Measurements from ENCODE around the gene GUK1.

Gene GUK1

GRCh38 chr1:228149406-228150119 lies 9.5 kb downstream of the GUK1 start, which contains the start of gene GJC2:
Gene GJC2 (plus strand): TSS chr1:228149930. CDS start chr1:228157759, 7,829 bp downstream.
- no peak for DNase-seq (ENCODE audit: low read depth, low spot score)

GRCh38 chr1:228150120-228150460 lies 10.0 kb downstream of the GUK1 start:
- DNase-seq (ENCODE audit: low read depth, low spot score), result no peak

GRCh38 chr1:228150461-228151179 lies 10.5 kb downstream of the GUK1 start:
- no peak for DNase-seq (ENCODE audit: low read depth, low spot score)

- no peak for DNase-seq (ENCODE audit: low read depth, low spot score)
Measured at GRCh38 chr1:228151180-228151925, 11.3 kb downstream of the GUK1 start.

- no peak for DNase-seq (ENCODE audit: low read depth, low spot score)
Measured at GRCh38 chr1:228152097-228152917, 12.2 kb downstream of the GUK1 start.

- no peak for DNase-seq (ENCODE audit: low read depth, low spot score)
Measured at GRCh38 chr1:228152918-228153258, 12.8 kb downstream of the GUK1 start.

- DNase-seq (ENCODE audit: low read depth, low spot score), result no peak
Measured at GRCh38 chr1:228154021-228154669, 14.1 kb downstream of the GUK1 start.

GRCh38 chr1:228154670-228155571 lies 14.8 kb downstream of the GUK1 start:
- no peak for DNase-seq (ENCODE audit: low read depth, low spot score)

GRCh38 chr1:228155596-228156514 lies 15.8 kb downstream of the GUK1 start:
- no peak for DNase-seq (ENCODE audit: low read depth, low spot score)

- no peak for DNase-seq (ENCODE audit: low read depth, low spot score)
Measured at GRCh38 chr1:228156515-228156881, 16.4 kb downstream of the GUK1 start.

- DNase-seq (ENCODE audit: low read depth, low spot score), result no peak
Measured at GRCh38 chr1:228156941-228157728, 17.1 kb downstream of the GUK1 start.

- no peak for DNase-seq (ENCODE audit: low read depth, low spot score)
Measured at GRCh38 chr1:228157729-228158126, 17.6 kb downstream of the GUK1 start.

- DNase-seq (ENCODE audit: low read depth, low spot score), result no peak
Measured at GRCh38 chr1:228158151-228159007, 18.3 kb downstream of the GUK1 start.

GRCh38 chr1:228159008-228159665 lies 19.1 kb downstream of the GUK1 start:
- DNase-seq (ENCODE audit: low read depth, low spot score), result no peak

GRCh38 chr1:228160201-228160761 lies 20.2 kb downstream of the GUK1 start:
- DNase-seq (ENCODE audit: low read depth, low spot score), result no peak

- DNase-seq (ENCODE audit: low read depth, low spot score), result no peak
Measured at GRCh38 chr1:228161362-228161761, 21.3 kb downstream of the GUK1 start.

GRCh38 chr1:228161866-228162265 lies 21.8 kb downstream of the GUK1 start:
- no peak for DNase-seq (ENCODE audit: low read depth, low spot score)

Data from brain pericyte (primary cell).